ENCODE measurements around the gene DDA1.

- TF ChIP-seq CTCF (IDR thresholded peaks at IDR 0.05) = no peak
- TF ChIP-seq POLR2A (IDR thresholded peaks at IDR 0.05) = no peak
Measured at GRCh38 chr19:17332360-17332676, 23.0 kb downstream of the DDA1 start.

All from lower leg skin (tissue), 3 donors.